ENCODE data around the gene FRMD1.

FRMD1 gene

GRCh38 chr6:168055696-168056489 lies 23.1 kb downstream of the FRMD1 start:
- no peak for DNase-seq (ENCODE audit: low read depth in 2 of 2)

DNA sequence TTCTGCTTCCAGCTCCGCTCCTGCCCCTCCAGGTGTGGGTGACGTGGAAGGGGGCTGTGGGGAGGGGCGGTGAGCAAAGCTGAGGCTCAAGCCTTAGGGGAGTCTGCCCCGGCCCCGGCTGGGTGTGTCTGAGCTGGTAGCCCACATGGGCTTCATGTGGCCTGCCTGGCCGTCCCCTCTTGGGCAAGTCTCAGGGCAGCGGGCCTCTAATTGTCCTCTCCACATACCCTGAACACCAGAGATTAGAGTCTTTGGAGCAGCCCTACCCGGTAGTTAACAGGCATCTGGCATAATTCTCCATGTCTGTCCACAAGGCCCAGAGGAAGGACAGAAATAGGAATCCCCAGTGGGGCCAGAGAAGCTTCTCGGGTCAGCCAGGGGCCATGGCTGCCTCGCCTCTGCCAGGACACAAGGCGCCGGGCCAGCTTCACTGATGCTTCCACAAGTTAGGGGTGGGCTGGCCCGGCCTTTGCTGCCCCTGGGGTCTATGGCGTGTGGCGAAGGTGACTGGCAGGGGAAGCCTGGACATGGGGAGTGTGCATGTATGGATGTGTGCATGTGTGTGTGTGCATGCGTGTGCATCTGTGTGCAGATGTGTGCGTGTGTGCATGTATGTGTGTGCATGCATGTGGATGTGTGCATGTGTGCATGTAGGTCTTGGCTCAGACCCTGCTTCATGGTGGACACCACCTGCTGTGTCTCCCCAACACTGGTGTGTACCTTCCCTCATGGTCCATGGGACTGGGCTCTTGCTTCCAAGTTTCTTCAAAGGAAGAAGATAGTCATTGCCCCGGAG lies 24.0 kb downstream of the FRMD1 start:
- no peak for DNase-seq (ENCODE audit: low read depth in 2 of 2)

GRCh38 chr6:168053957-168054471 lies 25.0 kb downstream of the FRMD1 start:
- DNase-seq (ENCODE audit: low read depth in 2 of 2) = no peak

DNA sequence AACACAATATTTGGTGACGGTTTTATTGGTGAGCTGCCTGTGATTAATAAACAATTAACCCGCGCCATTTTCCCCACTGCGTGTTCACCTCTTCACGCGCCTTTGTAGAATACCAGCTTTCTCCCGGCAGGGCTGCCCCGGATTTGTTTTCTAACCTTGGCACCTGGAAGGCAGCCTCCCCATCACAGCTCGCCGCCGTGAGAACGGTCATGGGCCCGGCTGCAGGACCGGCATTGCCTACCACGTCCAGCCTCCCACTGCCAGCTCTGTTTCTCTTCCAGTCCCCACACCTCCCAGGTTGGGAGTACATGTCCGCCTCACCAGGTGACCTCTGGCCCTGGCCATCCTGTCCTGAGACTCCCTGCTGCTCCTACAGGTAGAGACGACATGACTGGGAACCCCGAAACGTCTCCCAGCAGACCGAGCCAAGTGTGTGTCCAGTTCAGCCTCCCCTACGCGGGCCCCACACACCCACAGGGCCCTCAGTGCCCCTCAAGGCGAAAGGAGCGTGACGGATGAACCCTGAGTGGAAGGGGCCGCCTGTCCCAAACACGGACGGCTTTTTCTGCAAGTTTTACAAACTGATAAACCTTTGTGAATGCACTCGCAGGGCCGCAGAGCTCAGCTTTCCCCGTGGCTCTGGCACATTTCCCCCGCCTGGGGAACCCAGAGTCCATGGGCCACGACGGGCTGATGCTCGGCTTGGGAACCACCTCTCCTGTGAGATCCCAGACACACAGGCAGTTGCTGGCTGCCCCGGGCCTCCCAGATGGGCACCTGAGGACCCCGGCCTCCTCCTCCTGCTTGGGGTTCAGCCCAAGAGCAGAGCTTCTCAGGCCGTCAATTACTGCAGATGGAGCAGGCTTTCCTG lies 25.7 kb downstream of the FRMD1 start:
- no peak for DNase-seq (ENCODE audit: low read depth in 2 of 2)

- DNase-seq (ENCODE audit: low read depth in 2 of 2) = no peak
Observed at GRCh38 chr6:168052291-168052891, 26.6 kb downstream of the FRMD1 start.

- DNase-seq (ENCODE audit: low read depth in 2 of 2) = no peak
Observed at GRCh38 chr6:168051648-168052047, 27.4 kb downstream of the FRMD1 start.

- no peak for DNase-seq (ENCODE audit: low read depth in 2 of 2)
Observed at GRCh38 chr6:168050881-168051586, 28.0 kb downstream of the FRMD1 start.

DNA sequence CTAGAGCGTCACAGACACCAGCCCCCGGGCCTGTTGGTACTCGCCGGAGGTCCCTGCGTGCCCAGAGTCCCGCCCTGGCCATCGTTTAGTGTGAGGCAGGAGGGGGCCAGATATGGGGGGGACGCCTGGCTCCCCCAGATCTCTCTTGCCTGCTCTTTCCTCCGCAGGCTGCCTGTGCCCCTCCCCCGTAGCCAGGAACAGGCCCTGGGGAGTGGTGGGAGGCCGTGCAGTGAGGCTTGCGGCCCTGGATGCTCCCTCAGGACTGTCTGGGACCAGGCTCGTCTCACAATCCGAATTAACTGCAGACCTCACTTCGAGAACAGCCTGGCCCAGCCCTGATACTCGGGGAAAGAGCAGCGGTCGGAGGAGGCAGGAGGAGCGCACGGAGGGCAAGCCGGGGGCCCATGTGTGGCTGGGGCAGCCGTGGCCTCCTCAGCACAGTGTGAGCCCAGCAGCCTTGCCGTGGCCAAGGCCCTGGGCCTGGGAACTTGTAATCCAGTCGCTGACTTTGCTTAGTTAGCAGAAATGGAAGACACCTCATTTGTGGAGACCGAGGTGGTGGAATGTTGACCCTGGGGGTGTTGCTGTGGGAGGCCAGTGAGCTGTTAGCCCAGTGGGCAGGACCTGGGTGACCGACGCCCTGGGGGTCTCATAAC lies 28.7 kb downstream of the FRMD1 start:
- no peak for DNase-seq (ENCODE audit: low read depth in 2 of 2)

DNA sequence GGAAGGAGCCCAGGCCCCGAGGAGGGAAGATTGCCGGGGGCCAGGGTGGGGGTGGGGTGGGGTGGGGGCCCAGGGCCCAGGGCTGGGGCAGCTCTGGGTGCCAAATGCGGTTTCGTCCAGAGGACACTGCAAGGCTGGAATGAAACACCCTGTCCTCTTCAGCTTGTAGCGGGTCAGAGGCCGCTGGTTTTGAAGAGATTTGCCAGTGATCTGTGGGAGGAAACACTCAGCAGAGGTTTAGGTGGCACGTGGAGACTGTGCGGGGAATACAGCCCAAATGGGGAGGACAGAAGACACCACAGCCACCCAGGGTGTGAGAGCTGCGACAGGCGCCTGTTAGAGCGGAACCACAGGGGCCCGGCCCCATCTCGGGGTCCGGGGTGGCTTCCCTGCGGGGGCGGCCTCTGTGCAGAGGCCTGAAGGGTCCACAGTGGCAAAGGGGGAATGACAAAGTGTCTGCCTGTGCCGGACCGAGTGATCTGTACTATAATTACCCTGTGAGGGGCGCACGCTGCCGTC lies 29.2 kb downstream of the FRMD1 start:
- DNase-seq (ENCODE audit: low read depth in 2 of 2) = no peak

DNA sequence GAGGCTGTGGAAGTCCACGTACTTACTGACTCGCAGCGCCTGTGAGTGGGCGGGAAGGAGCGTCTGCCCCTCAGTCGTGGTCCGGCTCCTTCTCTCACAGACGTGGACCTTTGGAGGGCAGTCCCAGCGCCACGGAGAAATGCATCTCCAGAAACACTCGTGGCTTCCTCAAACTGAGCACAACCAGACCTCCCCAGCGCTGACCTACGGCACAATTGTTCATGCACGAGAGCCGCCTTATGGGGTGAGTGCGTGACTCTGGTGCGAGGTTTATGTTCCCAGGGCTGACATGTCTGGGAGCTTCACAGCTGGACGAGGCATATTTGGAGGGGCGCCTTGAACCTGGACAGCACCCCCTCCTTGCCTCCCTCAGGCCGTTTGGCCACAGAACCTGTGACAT lies 29.7 kb downstream of the FRMD1 start:
- no peak for DNase-seq (ENCODE audit: low read depth in 2 of 2)

DNA sequence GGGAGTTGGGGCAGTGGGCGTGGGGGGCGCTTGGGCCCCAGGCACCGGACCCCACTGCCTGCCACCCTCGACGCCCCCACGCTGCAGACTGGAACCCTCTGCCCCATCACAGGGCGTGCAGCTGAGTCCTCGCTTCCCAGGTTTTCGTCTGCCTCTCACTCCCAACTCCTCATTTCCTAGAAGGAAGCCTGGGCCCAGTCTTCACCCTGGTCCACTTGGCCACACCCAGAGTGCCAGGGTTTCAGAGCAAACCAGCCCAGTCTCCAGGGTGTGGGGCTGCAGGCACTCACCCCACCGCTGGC lies 30.3 kb downstream of the FRMD1 start:
- DNase-seq (ENCODE audit: low read depth in 2 of 2) = no peak

GRCh38 chr6:168047841-168048723 lies 30.9 kb downstream of the FRMD1 start:
- DNase-seq (ENCODE audit: low read depth in 2 of 2) = no peak

- no peak for DNase-seq (ENCODE audit: low read depth in 2 of 2)
Observed at GRCh38 chr6:168046696-168047095, 32.3 kb downstream of the FRMD1 start.

GRCh38 chr6:168045706-168046620 lies 33.0 kb downstream of the FRMD1 start:
- no peak for DNase-seq (ENCODE audit: low read depth in 2 of 2)

GRCh38 chr6:168045141-168045691 lies 33.8 kb downstream of the FRMD1 start:
- no peak for DNase-seq (ENCODE audit: low read depth in 2 of 2)

DNA sequence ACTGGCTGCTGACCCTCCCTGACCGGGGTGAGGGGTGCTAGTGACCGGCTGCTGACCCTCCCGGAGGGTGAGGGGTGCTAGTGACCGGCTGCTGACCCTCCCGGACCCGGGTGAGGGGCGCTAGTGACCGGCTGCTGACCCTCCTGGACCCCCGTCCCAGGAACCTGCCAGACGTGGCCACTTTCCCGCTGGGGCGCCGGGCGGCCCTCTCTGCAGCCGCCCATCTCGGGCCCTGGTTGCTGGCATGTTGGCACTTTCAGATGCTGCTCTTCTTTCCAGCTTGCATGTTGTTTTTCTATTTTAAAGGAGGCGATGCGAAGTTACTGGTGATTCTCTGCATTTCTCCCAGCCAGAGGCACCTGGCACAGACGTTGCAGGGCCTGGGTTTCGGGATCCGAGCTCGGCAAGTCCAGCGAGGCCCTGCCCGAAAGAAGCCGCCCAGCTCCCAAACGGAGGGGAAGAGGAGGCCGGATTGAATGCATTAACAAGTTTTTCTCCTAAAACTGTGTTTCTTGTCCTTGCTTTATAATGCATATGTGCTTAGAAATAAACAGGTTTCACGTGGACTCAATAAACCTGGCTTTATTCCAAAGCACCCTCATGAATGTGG lies 34.4 kb downstream of the FRMD1 start:
- DNase-seq (ENCODE audit: low read depth in 2 of 2) = no peak

- DNase-seq (ENCODE audit: low read depth in 2 of 2) = no peak
Observed at GRCh38 chr6:168043848-168044415, 35.1 kb downstream of the FRMD1 start.

Measured in stimulated activated CD4-positive, alpha-beta T cell treated with anti-CD3 and anti-CD28 coated beads, Interleukin-1b, Interleukin-23, amount 100 ng/mL, for 1 hour (primary cell).